Mesendoderm (in vitro differentiated cells): ENCODE measurements around the gene COL4A2.

Experiments used
- DNase-seq: peaks from one replicate; pipeline ENCODE4 v3.0.0; 2013
- H2AK5ac ChIP-seq: 2 replicates; pipeline ENCODE4 v1.6.1; 2013; ENCODE audit warnings: low read length, inconsistent platforms
- H2BK120ac ChIP-seq: 2 replicates; pipeline ENCODE4 v1.6.1; 2013; ENCODE audit warnings: low read depth, mild to moderate bottlenecking, low read length, moderate library complexity, mixed read lengths
- H2BK15ac ChIP-seq: replicated peaks from 2 replicates; pipeline ENCODE4 v1.6.1; 2013; ENCODE audit warnings: low read depth, mild to moderate bottlenecking, moderate library complexity
- H2BK5ac ChIP-seq: 2 replicates; pipeline ENCODE4 v1.6.1; 2013; ENCODE audit warnings: low read length, inconsistent platforms
- H3K18ac ChIP-seq: 2 replicates; pipeline ENCODE4 v1.6.1; 2013; ENCODE audit warnings: mild to moderate bottlenecking, low read length, mixed read lengths
- H3K23ac ChIP-seq: one replicate; pipeline ENCODE4 v1.6.1; 2013; ENCODE audit warnings: low read length
- H3K27ac ChIP-seq: 2 replicates; pipeline ENCODE4 v1.5.1; 2013; ENCODE audit warnings: low read depth, mild to moderate bottlenecking, inconsistent platforms, low read length, moderate library complexity
- H3K27me3 ChIP-seq: 2 replicates; pipeline ENCODE4 v1.6.1; 2013; ENCODE audit warnings: low read length, control low read depth, mild to moderate bottlenecking, inconsistent platforms; ENCODE audit not compliant: insufficient read depth, poor library complexity
- H3K36me3 ChIP-seq: 2 replicates; pipeline ENCODE4 v1.6.1; 2013; ENCODE audit warnings: low read length, inconsistent platforms; ENCODE audit not compliant: control insufficient read depth, insufficient read depth
- H3K4ac ChIP-seq: one replicate; pipeline ENCODE4 v1.6.1; 2013; ENCODE audit warnings: low read depth, mild to moderate bottlenecking, low read length, moderate library complexity
- H3K4me1 ChIP-seq: 2 replicates; pipeline ENCODE4 v1.6.1; 2013; ENCODE audit warnings: low read depth, low read length, inconsistent platforms; ENCODE audit not compliant: control insufficient read depth
- H3K4me2 ChIP-seq: 2 replicates; pipeline ENCODE4 v1.6.1; 2013; ENCODE audit warnings: low read length
- H3K4me3 ChIP-seq: 2 replicates; pipeline ENCODE4 v1.5.1; 2013; ENCODE audit warnings: mild to moderate bottlenecking, low read length
- H3K56ac ChIP-seq: one replicate; pipeline ENCODE4 v1.6.1; 2013; ENCODE audit warnings: low read length
- H3K79me1 ChIP-seq: 2 replicates; pipeline ENCODE4 v1.6.1; 2013; ENCODE audit warnings: low read length, inconsistent platforms
- H3K79me2 ChIP-seq: 2 replicates; pipeline ENCODE4 v1.6.1; 2013; ENCODE audit warnings: mild to moderate bottlenecking, low read length; ENCODE audit not compliant: control insufficient read depth, insufficient read depth
- H3K9ac ChIP-seq: 2 replicates; pipeline ENCODE4 v1.6.1; 2013; ENCODE audit warnings: low read length, inconsistent platforms
- H4K5ac ChIP-seq: one replicate; pipeline ENCODE4 v1.6.1; 2013; ENCODE audit warnings: low read length
- H4K8ac ChIP-seq: one replicate; pipeline ENCODE4 v1.6.1; 2013; ENCODE audit warnings: low read depth, mild to moderate bottlenecking, control low read depth, low read length, moderate library complexity
- WGBS: extraction: QIAGEN DNeasy Blood & Tissue Kit; methylation state at CpG from one replicate; pipeline ENCODE4 v1.1.7; 2013; ENCODE audit warnings: low lambda C conversion rate, missing lambda C conversion rate; ENCODE audit not compliant: insufficient coverage; ENCODE audit errors: extremely low coverage; 5-methylcytosine and 5-hydroxymethylcytosine counted together

COL4A2 gene

GRCh38 chr13:110342474-110342873 lies 35.4 kb downstream of the COL4A2 start:
- Histone ChIP-seq H4K8ac (no peak overlapping the region), H3K27ac (no peak overlapping the region), H2BK120ac (no peak overlapping the region), H3K23ac (no peak overlapping the region), H3K36me3 (no peaks in the 10 kb centered on the region), H3K56ac (no peak overlapping the region), H3K4me3 (no peak overlapping the region), H2BK5ac (no peak overlapping the region), H3K18ac (no peak overlapping the region), H3K79me2 (peaks cover 2% of the 10 kb centered on the region), H3K27me3 (no peaks in the 10 kb centered on the region), H3K4me2 (no peak overlapping the region), H4K5ac (no peak overlapping the region), H2BK15ac (no peak overlapping the region), H2AK5ac (no peak overlapping the region), H3K9ac (no peak overlapping the region), H3K4ac (no peak overlapping the region), H3K4me1 (peaks cover 8% of the 10 kb centered on the region), H3K79me1 (peaks cover 11% of the 10 kb centered on the region)
- DNase-seq: no peak
- WGBS: no CpG with 5 or more reads among the region's 9 CpGs

GRCh38 chr13:110343241-110343865 lies 36.3 kb downstream of the COL4A2 start:
- no peak overlapping the region for H3K4me2 ChIP-seq
- H2BK120ac ChIP-seq: no peak overlapping the region
- no peak overlapping the region for H3K4me3 ChIP-seq
- no peaks in the 10 kb centered on the region for H3K36me3 ChIP-seq
- no peak overlapping the region for H3K27ac ChIP-seq
- no CpG with 5 or more reads among the region's 16 CpGs for WGBS
- no peak overlapping the region for H2BK15ac ChIP-seq
- H4K8ac ChIP-seq: no peak overlapping the region
- no peaks in the 10 kb centered on the region for H3K27me3 ChIP-seq
- peaks cover 8% of the 10 kb centered on the region for H3K4me1 ChIP-seq
- H3K79me1 ChIP-seq: peaks cover 11% of the 10 kb centered on the region
- no peak for DNase-seq
- no peak overlapping the region for H2BK5ac ChIP-seq
- no peak overlapping the region for H3K9ac ChIP-seq
- no peak overlapping the region for H3K18ac ChIP-seq
- no peak overlapping the region for H3K4ac ChIP-seq
- no peak overlapping the region for H2AK5ac ChIP-seq
- no peak overlapping the region for H3K23ac ChIP-seq
- H3K56ac ChIP-seq: no peak overlapping the region
- peaks cover 2% of the 10 kb centered on the region for H3K79me2 ChIP-seq
- H4K5ac ChIP-seq: no peak overlapping the region

GRCh38 chr13:110344320-110344719 lies 37.2 kb downstream of the COL4A2 start:
- Histone ChIP-seq H3K4me1 (peaks cover 3% of the 10 kb centered on the region), H3K36me3 (no peaks in the 10 kb centered on the region), H3K79me2 (peaks cover 2% of the 10 kb centered on the region), H4K8ac (no peak overlapping the region), H2BK120ac (no peak overlapping the region), H3K4me2 (no peak overlapping the region), H3K4me3 (no peak overlapping the region), H3K23ac (no peak overlapping the region), H3K56ac (no peak overlapping the region), H3K18ac (no peak overlapping the region), H2BK15ac (no peak overlapping the region), H3K27ac (no peak overlapping the region), H4K5ac (no peak overlapping the region), H3K27me3 (no peaks in the 10 kb centered on the region), H2BK5ac (no peak overlapping the region), H2AK5ac (no peak overlapping the region), H3K4ac (no peak overlapping the region), H3K9ac (no peak overlapping the region), H3K79me1 (peaks cover 11% of the 10 kb centered on the region)
- DNase-seq: no peak
- no CpG with 5 or more reads among the region's 5 CpGs for WGBS

- no CpG with 5 or more reads among the region's 7 CpGs for WGBS
- H2BK5ac ChIP-seq: no peak overlapping the region
These were observed 38.2 kb downstream of the COL4A2 start for GRCh38 chr13:110345266-110345665.

GRCh38 chr13:110345701-110346100 lies 38.6 kb downstream of the COL4A2 start:
- H3K18ac ChIP-seq: no peak overlapping the region
- H2AK5ac ChIP-seq: no peak overlapping the region
- H2BK5ac ChIP-seq: no peak overlapping the region
- no peak overlapping the region for H3K4ac ChIP-seq
- WGBS: no CpG with 5 or more reads among the region's 4 CpGs
- peaks cover under 1% of the 10 kb centered on the region for H3K4me1 ChIP-seq
- no peak overlapping the region for H3K56ac ChIP-seq
- no peak overlapping the region for H3K4me2 ChIP-seq
- no peak overlapping the region for H2BK120ac ChIP-seq
- H3K79me1 ChIP-seq: peaks cover 9% of the 10 kb centered on the region
- no peak for DNase-seq
- no peaks in the 10 kb centered on the region for H3K27me3 ChIP-seq
- H4K5ac ChIP-seq: no peak overlapping the region
- no peak overlapping the region for H3K23ac ChIP-seq
- peaks cover 2% of the 10 kb centered on the region for H3K79me2 ChIP-seq
- H3K9ac ChIP-seq: no peak overlapping the region
- H2BK15ac ChIP-seq: no peak overlapping the region
- no peaks in the 10 kb centered on the region for H3K36me3 ChIP-seq
- no peak overlapping the region for H3K4me3 ChIP-seq
- no peak overlapping the region for H4K8ac ChIP-seq
- H3K27ac ChIP-seq: no peak overlapping the region

More at GRCh38 chr13:110345266-110345665, 38.2 kb downstream of the COL4A2 start:
- H3K27ac ChIP-seq: no peak overlapping the region
- peaks cover 3% of the 10 kb centered on the region for H3K4me1 ChIP-seq
- no peak overlapping the region for H3K56ac ChIP-seq
- no peak overlapping the region for H3K9ac ChIP-seq
- peaks cover 11% of the 10 kb centered on the region for H3K79me1 ChIP-seq
- no peak overlapping the region for H3K4me3 ChIP-seq
- no peak overlapping the region for H3K4ac ChIP-seq
- H4K8ac ChIP-seq: no peak overlapping the region
- H4K5ac ChIP-seq: no peak overlapping the region
- peaks cover 2% of the 10 kb centered on the region for H3K79me2 ChIP-seq
- no peaks in the 10 kb centered on the region for H3K27me3 ChIP-seq
- H3K23ac ChIP-seq: no peak overlapping the region
- no peak overlapping the region for H2AK5ac ChIP-seq
- H3K4me2 ChIP-seq: no peak overlapping the region
- no peak overlapping the region for H3K18ac ChIP-seq
- no peak for DNase-seq
- no peaks in the 10 kb centered on the region for H3K36me3 ChIP-seq
- no peak overlapping the region for H2BK120ac ChIP-seq
- H2BK15ac ChIP-seq: no peak overlapping the region

GRCh38 chr13:110346661-110347067 lies 39.6 kb downstream of the COL4A2 start:
- no peak overlapping the region for H2BK5ac ChIP-seq
- H3K9ac ChIP-seq: no peak overlapping the region
- no peak overlapping the region for H3K4me3 ChIP-seq
- no peak for DNase-seq
- no peak overlapping the region for H3K18ac ChIP-seq
- H3K27me3 ChIP-seq: no peaks in the 10 kb centered on the region
- no peak overlapping the region for H4K5ac ChIP-seq
- H4K8ac ChIP-seq: no peak overlapping the region
- no peak overlapping the region for H3K56ac ChIP-seq
- peaks cover 2% of the 10 kb centered on the region for H3K79me2 ChIP-seq
- no peak overlapping the region for H3K23ac ChIP-seq
- no peaks in the 10 kb centered on the region for H3K36me3 ChIP-seq
- H3K27ac ChIP-seq: no peak overlapping the region
- no peak overlapping the region for H2BK15ac ChIP-seq
- no peak overlapping the region for H3K4me2 ChIP-seq
- no peak overlapping the region for H3K4ac ChIP-seq
- no peak overlapping the region for H2AK5ac ChIP-seq
- H3K4me1 ChIP-seq: no peaks in the 10 kb centered on the region
- peaks cover 7% of the 10 kb centered on the region for H3K79me1 ChIP-seq
- H2BK120ac ChIP-seq: no peak overlapping the region
- no CpG with 5 or more reads among the region's 17 CpGs for WGBS
